IPS-18a (cell line): Measurements from ENCODE around the gene NCBP1.

Experiments
- H3K27ac ChIP-seq: one replicate; pipeline ENCODE4 v1.5.1; 2013; ENCODE audit warnings: low read length
- H3K27me3 ChIP-seq: one replicate; pipeline ENCODE4 v1.6.1; 2013; ENCODE audit warnings: mild to moderate bottlenecking, low read length; ENCODE audit not compliant: control insufficient read depth, insufficient read depth
- H3K36me3 ChIP-seq: one replicate; pipeline ENCODE4 v1.6.1; 2013; ENCODE audit warnings: low read depth, low read length; ENCODE audit not compliant: control insufficient read depth
- H3K4me1 ChIP-seq: one replicate; pipeline ENCODE4 v1.6.1; 2013; ENCODE audit warnings: low read depth, low read length; ENCODE audit not compliant: control insufficient read depth
- H3K4me3 ChIP-seq: one replicate; pipeline ENCODE4 v1.5.1; 2013; ENCODE audit warnings: low read length
- H3K9ac ChIP-seq: one replicate; pipeline ENCODE4 v1.6.1; 2013; ENCODE audit warnings: mild to moderate bottlenecking, low read length, moderate library complexity
- H3K9me3 ChIP-seq: one replicate; pipeline ENCODE4 v1.6.1; 2013; ENCODE audit warnings: low read depth, low read length; ENCODE audit not compliant: control insufficient read depth

The NCBP1 gene

DNA sequence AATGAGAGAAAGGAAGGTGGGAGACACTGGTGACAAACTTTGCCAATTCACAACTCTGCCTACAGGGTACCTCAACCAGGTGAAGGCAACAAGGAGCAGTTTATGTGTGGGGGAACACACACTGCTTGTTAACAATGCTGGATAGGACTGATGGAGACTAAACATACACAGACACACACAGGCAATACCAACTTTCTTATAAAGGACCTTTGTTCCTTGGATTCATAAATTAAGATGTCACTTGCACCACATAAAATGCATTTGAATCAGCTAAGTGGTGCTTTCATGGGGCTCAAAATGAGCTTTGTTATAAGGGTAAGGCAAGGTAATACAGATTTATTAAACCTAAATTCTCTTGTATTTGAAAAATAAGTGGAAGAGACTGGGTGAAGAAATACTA, 4.5 kb upstream of the NCBP1 start:
- Histone ChIP-seq H3K4me3 (no peak overlapping the region), H3K36me3 (peaks cover 11% of the 10 kb centered on the region), H3K9ac (no peak overlapping the region), H3K27me3 (no peaks in the 10 kb centered on the region), H3K4me1 (peaks cover 9% of the 10 kb centered on the region), H3K9me3 (no peaks in the 10 kb centered on the region), H3K27ac (no peak overlapping the region)

DNA sequence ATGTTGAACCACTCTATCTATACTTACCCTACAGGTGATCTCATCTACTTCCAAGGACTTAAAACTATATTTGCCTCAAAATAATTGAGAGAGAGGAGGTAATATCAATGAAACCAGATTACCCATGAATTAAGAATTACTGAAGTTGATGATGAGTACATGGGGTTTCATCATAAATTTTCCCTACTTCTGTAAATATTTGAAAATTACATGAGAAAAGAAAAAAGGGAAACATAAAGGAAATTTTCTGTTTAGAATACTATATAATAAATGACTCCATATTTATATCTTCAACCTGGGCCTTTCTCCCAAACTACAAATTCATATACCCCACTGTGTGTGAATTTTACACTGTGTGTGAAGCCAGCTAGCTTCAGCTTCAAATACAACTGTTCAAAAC, 3.0 kb upstream of the NCBP1 start:
- Histone ChIP-seq H3K27me3 (no peaks in the 10 kb centered on the region), H3K9ac (no peak overlapping the region), H3K9me3 (no peaks in the 10 kb centered on the region), H3K4me3 (no peak overlapping the region), H3K4me1 (peaks cover 10% of the 10 kb centered on the region), H3K36me3 (peaks cover 3% of the 10 kb centered on the region), H3K27ac (no peak overlapping the region)

DNA sequence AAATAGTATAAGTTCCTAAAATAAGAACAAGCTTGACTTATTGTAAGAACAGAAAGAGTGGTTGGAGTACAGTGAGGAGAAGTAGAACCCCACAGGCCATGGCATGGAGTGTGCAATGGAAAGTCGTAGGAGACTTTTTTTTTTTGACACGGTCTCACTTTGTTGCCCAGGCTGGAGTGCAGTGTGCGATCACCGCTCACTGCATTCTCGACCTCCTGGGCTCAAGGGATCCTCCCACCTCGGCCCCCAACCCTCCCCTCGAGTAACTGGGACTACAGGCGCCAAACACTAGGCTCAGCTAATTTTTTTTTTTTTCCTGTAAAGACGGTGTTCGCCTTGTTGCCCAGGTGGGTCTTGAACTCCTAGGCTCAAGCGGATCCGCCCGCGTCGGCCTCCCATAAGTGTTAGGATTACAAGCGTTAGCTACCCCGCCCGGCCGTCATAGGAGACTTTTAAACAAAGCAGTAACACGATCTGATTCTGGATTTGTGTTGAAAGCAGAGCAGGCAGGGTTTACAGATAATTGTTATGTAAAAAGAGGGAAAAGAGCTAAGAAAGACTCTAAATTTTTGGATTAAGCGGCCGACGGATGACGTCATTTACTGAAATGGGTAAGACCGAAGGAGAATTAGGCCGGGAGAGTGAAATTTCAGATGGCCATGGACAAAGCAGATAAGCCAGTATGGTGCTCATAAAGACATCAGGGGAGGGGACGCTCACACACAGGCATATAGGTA, 1.2 kb upstream of the NCBP1 start:
- H3K4me3 ChIP-seq = peak overlapping the region; percentile 73
- no peaks in the 10 kb centered on the region for H3K9me3 ChIP-seq
- peak overlapping the region; percentile 97 for H3K27ac ChIP-seq
- peaks cover 13% of the 10 kb centered on the region for H3K4me1 ChIP-seq
- no peaks in the 10 kb centered on the region for H3K27me3 ChIP-seq
- H3K36me3 ChIP-seq = no peaks in the 10 kb centered on the region
- peak overlapping the region; percentile 94 for H3K9ac ChIP-seq

DNA sequence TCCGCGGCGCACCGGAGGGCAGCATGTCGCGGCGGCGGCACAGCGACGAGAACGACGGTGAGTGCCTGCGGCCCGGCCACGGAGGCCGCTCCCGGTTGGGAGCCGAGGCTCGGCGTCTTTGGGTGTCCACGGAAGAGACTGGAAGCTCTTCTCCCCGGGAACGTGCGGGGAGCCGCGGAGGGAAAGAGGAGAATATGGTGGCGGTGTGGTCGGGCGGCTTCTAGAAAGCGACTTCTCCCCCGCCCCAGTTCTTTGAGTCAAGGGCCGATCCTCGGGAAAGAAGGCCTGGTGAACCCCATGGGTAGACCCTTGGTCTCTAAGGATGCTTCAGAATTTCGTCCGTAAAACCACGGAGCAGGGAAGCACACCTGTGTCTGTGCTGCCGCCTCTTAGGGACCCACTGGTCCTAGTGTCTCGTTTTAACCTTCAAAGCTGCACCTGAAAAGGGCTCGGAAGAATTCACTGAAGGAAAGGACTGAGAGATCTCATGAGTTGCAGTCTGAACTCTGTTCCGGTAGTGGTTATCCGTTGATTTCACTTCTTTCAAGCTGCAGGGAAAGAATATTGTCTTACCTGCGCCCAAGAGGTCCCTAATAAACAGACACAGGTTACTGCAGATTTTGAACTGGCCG, 354 bp downstream of the NCBP1 start:
- Histone ChIP-seq H3K27ac (peak overlapping the region; percentile 97), H3K9ac (peak overlapping the region; percentile 94), H3K27me3 (no peaks in the 10 kb centered on the region), H3K4me3 (peak overlapping the region; percentile 73), H3K9me3 (no peaks in the 10 kb centered on the region), H3K4me1 (peaks cover 8% of the 10 kb centered on the region), H3K36me3 (no peaks in the 10 kb centered on the region)

DNA sequence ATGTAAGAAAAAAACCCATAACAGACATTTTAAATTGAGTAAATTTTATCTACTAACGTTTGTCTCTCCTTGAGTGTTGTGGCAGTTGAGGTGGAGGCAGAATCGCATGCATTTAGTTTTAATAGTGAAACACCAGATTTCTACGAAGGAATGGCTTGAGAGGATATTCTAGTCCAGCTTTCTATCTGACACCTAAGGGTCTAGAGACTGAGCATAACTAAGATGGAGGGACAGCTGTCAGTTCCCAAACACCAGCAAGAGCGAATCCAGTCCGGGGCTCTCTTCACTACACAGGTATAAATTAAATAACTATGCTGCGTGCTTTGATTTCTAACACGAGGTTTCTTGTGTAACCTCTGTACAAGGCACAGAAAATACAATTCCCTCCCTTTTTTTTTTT, 1.4 kb downstream of the NCBP1 start:
- Histone ChIP-seq H3K9me3 (no peaks in the 10 kb centered on the region), H3K4me3 (peak overlapping the region; percentile 73), H3K27ac (no peak overlapping the region), H3K27me3 (no peaks in the 10 kb centered on the region), H3K36me3 (no peaks in the 10 kb centered on the region), H3K9ac (peak overlapping the region; percentile 94), H3K4me1 (peaks cover 4% of the 10 kb centered on the region)

DNA sequence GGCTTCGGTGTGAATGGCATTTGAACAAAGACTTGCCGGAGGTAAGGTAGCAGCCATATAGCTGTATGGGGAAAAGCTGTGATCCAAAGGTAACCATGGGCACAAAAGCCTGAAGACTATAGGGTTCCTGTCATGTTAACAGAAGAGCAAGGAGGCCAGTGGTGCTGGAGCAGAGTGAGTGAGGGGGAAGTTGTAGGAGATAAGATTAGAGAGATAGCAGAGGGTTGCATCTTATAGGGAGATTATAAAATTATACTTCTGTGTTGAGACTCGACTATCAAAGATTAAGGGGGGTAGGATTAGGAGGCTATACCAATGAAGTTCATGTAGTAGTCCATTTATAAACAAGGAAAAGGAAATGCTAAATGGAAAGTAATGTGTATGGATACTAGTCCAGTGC, 3.3 kb downstream of the NCBP1 start:
- H3K9ac ChIP-seq = no peak overlapping the region
- no peak overlapping the region for H3K4me3 ChIP-seq
- no peak overlapping the region for H3K27ac ChIP-seq
- H3K27me3 ChIP-seq = no peaks in the 10 kb centered on the region
- H3K4me1 ChIP-seq = peaks cover 4% of the 10 kb centered on the region
- H3K36me3 ChIP-seq = peaks cover 11% of the 10 kb centered on the region
- no peaks in the 10 kb centered on the region for H3K9me3 ChIP-seq

DNA sequence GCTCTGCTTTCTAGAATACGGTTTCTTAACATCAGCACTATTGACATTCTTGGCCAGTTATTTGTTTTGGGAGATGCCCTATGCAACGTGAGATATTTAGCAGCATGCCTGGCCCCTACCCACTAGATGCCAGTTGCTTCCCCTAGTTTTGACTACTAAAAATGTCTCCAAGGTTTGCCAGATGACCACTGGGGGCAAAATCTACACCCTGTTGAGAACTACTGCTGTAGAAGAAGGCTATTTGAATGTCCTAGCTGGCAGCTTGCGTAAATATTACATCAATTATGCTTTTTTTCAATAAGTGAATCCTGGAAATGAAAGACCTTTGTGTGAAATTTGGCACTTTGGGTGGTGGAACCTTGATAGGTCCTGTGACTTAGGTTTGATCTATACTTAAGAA, 5.0 kb downstream of the NCBP1 start:
- Histone ChIP-seq H3K27me3 (no peaks in the 10 kb centered on the region), H3K4me1 (peaks cover 4% of the 10 kb centered on the region), H3K36me3 (peaks cover 29% of the 10 kb centered on the region), H3K4me3 (no peak overlapping the region), H3K9me3 (no peaks in the 10 kb centered on the region), H3K9ac (no peak overlapping the region), H3K27ac (no peak overlapping the region)

DNA sequence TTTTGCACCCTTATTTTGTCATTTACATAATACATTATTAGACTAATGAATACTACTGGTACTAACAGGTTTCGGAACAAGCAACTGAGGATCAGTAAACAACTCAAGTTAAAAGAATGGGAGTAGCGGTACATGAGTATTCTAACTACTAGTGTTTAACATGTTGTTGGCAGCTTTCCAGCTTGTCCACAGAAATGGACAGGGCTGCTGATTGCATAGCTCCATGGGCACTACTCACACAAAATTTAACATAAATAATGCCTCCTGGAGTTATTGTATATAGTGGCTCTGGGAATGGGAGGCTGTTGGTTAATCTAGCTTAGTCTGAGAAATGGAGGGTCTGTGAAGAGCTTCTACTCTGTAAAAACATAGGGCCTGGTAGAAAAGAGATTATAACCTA, 6.7 kb downstream of the NCBP1 start:
- no peaks in the 10 kb centered on the region for H3K27me3 ChIP-seq
- H3K4me1 ChIP-seq = peaks cover 4% of the 10 kb centered on the region
- H3K9ac ChIP-seq = no peak overlapping the region
- H3K4me3 ChIP-seq = no peak overlapping the region
- H3K9me3 ChIP-seq = no peaks in the 10 kb centered on the region
- H3K36me3 ChIP-seq = peaks cover 44% of the 10 kb centered on the region
- H3K27ac ChIP-seq = no peak overlapping the region

DNA sequence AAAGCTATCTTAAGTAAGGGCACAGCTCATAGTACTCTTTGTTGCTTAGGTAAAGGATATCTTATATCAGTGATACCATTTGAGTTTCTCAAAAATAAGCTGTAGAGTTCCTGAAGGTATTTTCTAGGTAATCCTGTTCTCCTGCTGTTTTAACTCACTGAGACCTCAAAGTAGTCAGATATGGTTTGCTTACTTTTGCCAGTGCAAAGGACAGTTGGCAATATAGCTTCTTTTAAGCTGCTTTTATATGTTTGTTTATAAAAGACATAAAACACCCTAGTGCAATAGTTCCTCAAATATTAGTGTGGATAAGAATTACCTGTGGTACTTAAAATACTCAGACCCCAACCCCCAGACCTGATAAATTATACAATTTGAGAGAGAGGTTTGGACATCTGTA, 12.1 kb downstream of the NCBP1 start:
- Histone ChIP-seq H3K9ac (no peak overlapping the region), H3K36me3 (peaks cover 90% of the 10 kb centered on the region), H3K27ac (no peak overlapping the region), H3K4me3 (no peak overlapping the region), H3K4me1 (no peaks in the 10 kb centered on the region), H3K27me3 (no peaks in the 10 kb centered on the region), H3K9me3 (no peaks in the 10 kb centered on the region)

DNA sequence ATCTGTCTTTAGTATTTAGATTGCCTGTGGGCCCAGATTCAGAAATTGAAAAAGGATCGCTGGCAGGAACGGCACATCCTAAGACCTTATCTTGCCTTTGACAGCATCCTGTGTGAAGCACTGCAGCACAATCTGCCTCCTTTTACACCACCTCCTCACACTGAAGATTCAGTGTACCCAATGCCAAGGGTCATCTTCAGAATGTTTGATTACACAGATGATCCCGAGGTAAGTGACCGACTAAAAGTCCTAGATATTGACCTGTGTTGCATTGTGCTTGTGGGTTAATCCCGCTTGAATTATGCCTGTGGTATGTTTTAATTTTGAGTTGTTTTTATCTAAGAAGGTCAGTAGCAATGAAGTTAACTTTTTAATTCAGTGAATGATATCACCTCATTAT, 14.4 kb downstream of the NCBP1 start:
- H3K4me3 ChIP-seq = no peak overlapping the region
- H3K36me3 ChIP-seq = peaks cover 87% of the 10 kb centered on the region
- H3K9ac ChIP-seq = no peak overlapping the region
- no peaks in the 10 kb centered on the region for H3K27me3 ChIP-seq
- H3K9me3 ChIP-seq = no peaks in the 10 kb centered on the region
- no peaks in the 10 kb centered on the region for H3K4me1 ChIP-seq
- no peak overlapping the region for H3K27ac ChIP-seq

DNA sequence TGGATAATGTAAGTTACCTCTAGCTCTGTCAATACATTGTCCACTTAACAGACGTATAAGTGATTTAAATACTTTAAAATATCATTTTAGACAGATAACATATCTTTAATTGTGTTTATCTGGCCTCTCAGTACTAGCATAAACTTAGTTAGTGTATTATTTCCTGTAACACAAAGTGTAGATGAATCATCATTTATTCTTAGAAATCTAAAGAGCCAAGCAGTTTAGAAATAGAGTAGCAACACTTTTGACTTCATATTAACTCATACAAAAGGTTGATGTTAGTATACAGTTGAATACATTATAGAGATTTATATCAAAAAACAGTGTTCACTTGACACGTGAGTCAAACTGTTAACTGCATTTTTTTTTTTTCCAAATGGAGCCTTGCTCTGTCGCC, 18.0 kb downstream of the NCBP1 start:
- no peak overlapping the region for H3K27ac ChIP-seq
- no peaks in the 10 kb centered on the region for H3K9me3 ChIP-seq
- H3K9ac ChIP-seq = no peak overlapping the region
- H3K4me3 ChIP-seq = no peak overlapping the region
- no peaks in the 10 kb centered on the region for H3K27me3 ChIP-seq
- H3K4me1 ChIP-seq = no peaks in the 10 kb centered on the region
- peaks cover 91% of the 10 kb centered on the region for H3K36me3 ChIP-seq

DNA sequence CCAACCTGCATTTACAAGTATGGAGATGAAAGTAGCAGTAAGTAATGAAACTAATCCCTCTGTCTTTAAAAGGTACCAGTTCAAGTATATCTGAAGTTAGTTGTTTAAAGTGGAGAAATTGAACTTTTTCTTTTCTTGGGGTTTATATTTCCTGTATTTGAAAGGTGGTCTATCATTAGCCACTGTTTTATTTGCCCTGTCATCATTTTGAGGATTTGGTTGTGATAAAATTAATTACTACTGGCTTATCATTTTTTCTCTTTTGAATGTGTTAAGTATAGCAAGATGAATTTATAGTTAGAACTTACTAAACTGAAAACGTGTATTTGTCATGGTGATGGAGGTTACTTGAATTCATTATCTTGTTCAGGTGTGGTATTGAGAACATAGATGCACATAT, 25.1 kb downstream of the NCBP1 start:
- peaks cover 89% of the 10 kb centered on the region for H3K36me3 ChIP-seq
- no peaks in the 10 kb centered on the region for H3K9me3 ChIP-seq
- H3K9ac ChIP-seq = no peak overlapping the region

More for the DNA sequence above, 25.1 kb downstream of the NCBP1 start:
- no peaks in the 10 kb centered on the region for H3K4me1 ChIP-seq
- H3K4me3 ChIP-seq = no peak overlapping the region
- H3K27ac ChIP-seq = no peak overlapping the region
- no peaks in the 10 kb centered on the region for H3K27me3 ChIP-seq
